SK-N-SH treated with all-trans-retinoic acid at 6 μM for 48 hours (cell line): ENCODE results near the gene PLXNB1.

Experiments used
- ARNTL ChIP-seq: fragments of 450-650 bp; formaldehyde crosslinking; IDR thresholded peaks from 2 replicates; pipeline ENCODE4 v1.5.0; 2020; ENCODE audit warnings: low read depth, mild to moderate bottlenecking, moderate library complexity, borderline replicate concordance
- ESRRG ChIP-seq: fragments of 250-450 bp; sonication (Bioruptor Pico); IDR thresholded peaks from 2 replicates; pipeline ENCODE4 v1.6.1; 2021; ENCODE audit warnings: mild to moderate bottlenecking
- PATZ1 ChIP-seq: fragments of 250-450 bp; sonication (Bioruptor Pico); IDR thresholded peaks from 2 replicates; pipeline ENCODE4 v1.8.0; 2020; ENCODE audit warnings: mild to moderate bottlenecking, moderate library complexity, borderline replicate concordance
- POU6F1 ChIP-seq: fragments of 250-450 bp; sonication (Bioruptor Pico); IDR thresholded peaks from 2 replicates; pipeline ENCODE4 v1.8.0; 2021; ENCODE audit warnings: low read depth, mild to moderate bottlenecking, moderate library complexity, borderline replicate concordance
- ZFP3 ChIP-seq: fragments of 250-450 bp; sonication (Bioruptor Pico); IDR thresholded peaks from 2 replicates; pipeline ENCODE4 v1.5.0; 2020; ENCODE audit warnings: mild to moderate bottlenecking, moderate library complexity

- TF ChIP-seq PATZ1 (CRISPR knock-in tag) (no peak), ZFP3 (CRISPR knock-in tag) (no peak), ARNTL (no peak), POU6F1 (CRISPR knock-in tag) (no peak), ESRRG (CRISPR knock-in tag) (no peak)
Observed at GRCh38 chr3:48426401-48426909, 3.4 kb downstream of the PLXNB1 start.
